Measurements from ENCODE around the gene WDR45. TPM values are rescaled to one million over a fixed set of nuclear protein-coding genes. Genes with fewer than 3 reads are reported as not detected.

The WDR45 gene
- total and polyA plus RNA-seq, 10 of the 15 experiments (the other 5 are each of a cell fraction or from before 2014, with no cell fraction given): 5.9 to 30.9 (median 20.6) TPM

DNA sequence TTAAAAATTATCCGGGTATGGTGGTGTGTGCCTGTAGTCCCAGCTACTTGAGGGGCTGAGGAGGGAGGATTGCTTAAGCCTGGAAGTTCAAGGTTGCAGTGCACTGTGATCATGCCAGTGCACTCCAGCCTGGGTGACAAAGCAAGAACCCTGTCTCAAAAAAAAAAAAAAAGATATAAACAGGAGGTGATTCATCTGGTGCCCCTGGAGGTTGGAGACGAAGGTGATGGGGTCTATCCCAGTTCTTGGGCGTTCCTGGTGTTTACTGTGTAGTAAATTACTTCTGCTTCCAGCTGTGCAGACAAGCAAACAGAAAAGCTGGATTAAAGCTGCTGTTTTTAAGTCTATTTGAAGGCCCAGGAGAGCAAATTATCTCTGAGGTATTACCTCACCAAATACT lies 23.9 kb upstream of the WDR45 start (continued):
- TF ChIP-seq, protein P1, sequence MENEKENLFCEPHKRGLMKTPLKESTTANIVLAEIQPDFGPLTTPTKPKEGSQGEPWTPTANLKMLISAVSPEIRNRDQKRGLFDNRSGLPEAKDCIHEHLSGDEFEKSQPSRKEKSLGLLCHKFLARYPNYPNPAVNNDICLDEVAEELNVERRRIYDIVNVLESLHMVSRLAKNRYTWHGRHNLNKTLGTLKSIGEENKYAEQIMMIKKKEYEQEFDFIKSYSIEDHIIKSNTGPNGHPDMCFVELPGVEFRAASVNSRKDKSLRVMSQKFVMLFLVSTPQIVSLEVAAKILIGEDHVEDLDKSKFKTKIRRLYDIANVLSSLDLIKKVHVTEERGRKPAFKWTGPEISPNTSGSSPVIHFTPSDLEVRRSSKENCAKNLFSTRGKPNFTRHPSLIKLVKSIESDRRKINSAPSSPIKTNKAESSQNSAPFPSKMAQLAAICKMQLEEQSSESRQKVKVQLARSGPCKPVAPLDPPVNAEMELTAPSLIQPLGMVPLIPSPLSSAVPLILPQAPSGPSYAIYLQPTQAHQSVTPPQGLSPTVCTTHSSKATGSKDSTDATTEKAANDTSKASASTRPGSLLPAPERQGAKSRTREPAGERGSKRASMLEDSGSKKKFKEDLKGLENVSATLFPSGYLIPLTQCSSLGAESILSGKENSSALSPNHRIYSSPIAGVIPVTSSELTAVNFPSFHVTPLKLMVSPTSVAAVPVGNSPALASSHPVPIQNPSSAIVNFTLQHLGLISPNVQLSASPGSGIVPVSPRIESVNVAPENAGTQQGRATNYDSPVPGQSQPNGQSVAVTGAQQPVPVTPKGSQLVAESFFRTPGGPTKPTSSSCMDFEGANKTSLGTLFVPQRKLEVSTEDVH (IDR thresholded peaks at IDR 0.05; ENCODE audit: low read depth, partially characterized antibody): no peak
- no peak for TF ChIP-seq FOS (IDR thresholded peaks at IDR 0.05; ENCODE audit: borderline replicate concordance, extremely low read depth, insufficient read length)
- no peak for TF ChIP-seq TAF1 (IDR thresholded peaks at IDR 0.05; ENCODE audit: borderline replicate concordance, low read depth, low read length)
- TF ChIP-seq EP300 (IDR thresholded peaks at IDR 0.05; ENCODE audit: borderline replicate concordance in 1 of 2, control insufficient read depth in 1 of 2, low read depth in 2 of 2, low read length in 2 of 2): no peak
- TF ChIP-seq IRF4 (IDR thresholded peaks at IDR 0.05; ENCODE audit: low read depth, low read length): no peak
- no peak for TF ChIP-seq ATF7 (IDR thresholded peaks at IDR 0.05; ENCODE audit: low read depth)
- TF ChIP-seq SREBF2 (IDR thresholded peaks at IDR 0.05; ENCODE audit: low read length): no peak
- no peak for TF ChIP-seq RB1 (IDR thresholded peaks at IDR 0.05; ENCODE audit: borderline replicate concordance)
- TF ChIP-seq TBL1XR1 (IDR thresholded peaks at IDR 0.05; ENCODE audit: low read depth, low read length): no peak
- no peak for TF ChIP-seq MTA3 (IDR thresholded peaks at IDR 0.05; ENCODE audit: borderline replicate concordance, low read length)

DNA sequence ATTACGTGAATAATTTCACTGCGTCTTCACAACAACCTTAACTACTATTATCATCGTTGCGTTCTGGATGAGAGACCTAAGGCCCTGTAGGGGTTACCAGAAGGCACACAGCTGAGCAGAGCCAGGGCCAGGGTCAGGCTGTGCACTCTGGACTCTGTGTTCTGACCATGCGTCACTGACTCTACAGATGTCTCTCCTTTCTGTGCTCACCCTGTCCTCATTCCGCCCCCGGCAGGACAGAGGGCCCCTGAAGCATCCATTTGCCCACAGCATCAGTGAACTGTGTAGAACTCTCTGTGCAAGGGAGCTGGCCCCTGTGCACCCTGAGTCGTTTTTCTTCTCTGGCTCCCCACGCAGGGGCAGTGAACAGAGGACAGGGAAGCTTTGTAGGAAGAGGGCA lies 22.5 kb upstream of the WDR45 start:
- H3K9ac ChIP-seq (ENCODE audit: control insufficient read depth, insufficient read depth, low read length): no peak overlapping the region
- H3K27me3 ChIP-seq (replicated peaks in 1 of 2; ENCODE audit: control insufficient read depth in 2 of 2, insufficient read depth in 2 of 2, low read length in 1 of 2): no peaks in the 10 kb centered on the region
- H3K4me1 ChIP-seq (ENCODE audit: control insufficient read depth, insufficient read depth, low read length): no peaks in the 10 kb centered on the region; the same call in 1 of the 2 replicates
- no peak overlapping the region for H3K4me2 ChIP-seq (ENCODE audit: control insufficient read depth, insufficient read depth)
- no peaks in the 10 kb centered on the region; a peak in 1 of 4 replicates for H3K36me3 ChIP-seq (ENCODE audit: control insufficient read depth in 2 of 2, insufficient read depth in 2 of 2, low read length in 1 of 2)
- ChIA-PET RAD21 (ENCODE audit: unreplicated experiment) (no interaction called here), POLR2A (no interaction called here), CTCF (no interaction called here), SMC1A (ENCODE audit: uncharacterized antibody, unreplicated experiment) (interaction anchor here (0.5 kb wide), 1 partner anchor 460 kb away, joined by 4 read pairs; no protein-coding TSS in a partner anchor)
- DNase-seq (ENCODE audit: low read depth, low spot score) (no peak), ATAC-seq (no peak), FAIRE-seq (no peak)
- TF ChIP-seq BHLHE40 (IDR thresholded peaks at IDR 0.05; ENCODE audit: borderline replicate concordance in 1 of 2, low read depth in 2 of 2, low read length in 1 of 2): no peak
- no peak for TF ChIP-seq FOXK2 (IDR thresholded peaks at IDR 0.05)
- no peak for TF ChIP-seq MYC (IDR thresholded peaks at IDR 0.05; ENCODE audit: insufficient read depth, insufficient read length, insufficient replicate concordance, low read length, severe bottlenecking)
- TF ChIP-seq EZH2 (IDR thresholded peaks at IDR 0.05; ENCODE audit: borderline replicate concordance, control insufficient read depth, low read depth, low read length): no peak
- no peak overlapping the region for H3K4me3 ChIP-seq
- no peak overlapping the region for H2AFZ ChIP-seq (ENCODE audit: control insufficient read depth, low read depth, low read length)
- H4K20me1 ChIP-seq (ENCODE audit: control insufficient read depth, insufficient read depth): no peaks in the 10 kb centered on the region
- WGBS (ENCODE audit: insufficient coverage, insufficient replicate concordance, low lambda C conversion rate, missing lambda C conversion rate): 75% methylated on average over 9 of the region's 9 CpGs
- in situ Hi-C loops (cut with MboI) (no loop called here), intact Hi-C loops (cut with micrococcal nuclease; ENCODE audit: unreplicated experiment) (no loop called here)
- no TSS peak for BruUV-seq (replicated peaks)
- no peaks in the 10 kb centered on the region for H3K9me3 ChIP-seq (replicated peaks; ENCODE audit: control insufficient read depth, insufficient read depth, low read length)
- H3K27ac ChIP-seq (ENCODE audit: control insufficient read depth, insufficient read depth): no peak overlapping the region
- peaks cover 2% of the 10 kb centered on the region for H3K79me2 ChIP-seq (ENCODE audit: control insufficient read depth, insufficient read depth, low read length)

Data from GM12878 (cell line).